Panc1 (cell line): ENCODE data around the gene ADGRV1.

Source experiments
- POLR2AphosphoS5 ChIP-seq: IDR thresholded peaks from 2 replicates; pipeline ENCODE4 v1.6.1; 2012; ENCODE audit warnings: mild to moderate bottlenecking, low read depth, low read length, moderate library complexity
- SIN3A ChIP-seq: IDR thresholded peaks from 2 replicates; pipeline ENCODE4 v1.6.1; 2012; ENCODE audit warnings: low read depth, mild to moderate bottlenecking, low read length, moderate library complexity, borderline replicate concordance; ENCODE audit not compliant: insufficient read depth
- TF ChIP-seq, protein P1 (sequence below): fragments of 450-650 bp; IDR thresholded peaks from 2 replicates; pipeline ENCODE4 v1.5.1; 2017; ENCODE audit warnings: mild to moderate bottlenecking

GRCh38 chr5:90874066-90874465 is 315.5 kb downstream of the ADGRV1 start:
- TF ChIP-seq, protein P1, sequence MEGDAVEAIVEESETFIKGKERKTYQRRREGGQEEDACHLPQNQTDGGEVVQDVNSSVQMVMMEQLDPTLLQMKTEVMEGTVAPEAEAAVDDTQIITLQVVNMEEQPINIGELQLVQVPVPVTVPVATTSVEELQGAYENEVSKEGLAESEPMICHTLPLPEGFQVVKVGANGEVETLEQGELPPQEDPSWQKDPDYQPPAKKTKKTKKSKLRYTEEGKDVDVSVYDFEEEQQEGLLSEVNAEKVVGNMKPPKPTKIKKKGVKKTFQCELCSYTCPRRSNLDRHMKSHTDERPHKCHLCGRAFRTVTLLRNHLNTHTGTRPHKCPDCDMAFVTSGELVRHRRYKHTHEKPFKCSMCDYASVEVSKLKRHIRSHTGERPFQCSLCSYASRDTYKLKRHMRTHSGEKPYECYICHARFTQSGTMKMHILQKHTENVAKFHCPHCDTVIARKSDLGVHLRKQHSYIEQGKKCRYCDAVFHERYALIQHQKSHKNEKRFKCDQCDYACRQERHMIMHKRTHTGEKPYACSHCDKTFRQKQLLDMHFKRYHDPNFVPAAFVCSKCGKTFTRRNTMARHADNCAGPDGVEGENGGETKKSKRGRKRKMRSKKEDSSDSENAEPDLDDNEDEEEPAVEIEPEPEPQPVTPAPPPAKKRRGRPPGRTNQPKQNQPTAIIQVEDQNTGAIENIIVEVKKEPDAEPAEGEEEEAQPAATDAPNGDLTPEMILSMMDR = no peak
- no peak for TF ChIP-seq POLR2AphosphoS5
- TF ChIP-seq SIN3A = no peak
